Activated naive CD4-positive, alpha-beta T cell treated with anti-CD3 and anti-CD28 coated beads, Interleukin-2, amount 50 U/mL, for 24 hours (primary cell): ENCODE measurements around the gene MTUS2.

Source experiments
- H3K27ac Mint-ChIP-seq: one replicate; pipeline ENCODE4 v1.8.0; 2021; ENCODE audit warnings: mild to moderate bottlenecking, mixed read lengths
- H3K27me3 Mint-ChIP-seq: one replicate; pipeline ENCODE4 v1.8.0; 2021; ENCODE audit warnings: mixed read lengths
- H3K36me3 Mint-ChIP-seq: one replicate; pipeline ENCODE4 v1.8.0; 2021; ENCODE audit warnings: mixed read lengths
- H3K4me1 Mint-ChIP-seq: one replicate; pipeline ENCODE4 v1.8.0; 2021; ENCODE audit warnings: mixed read lengths
- H3K4me3 Mint-ChIP-seq: one replicate; pipeline ENCODE4 v1.8.0; 2021; ENCODE audit warnings: mild to moderate bottlenecking, mixed read lengths
- H3K9me3 Mint-ChIP-seq: one replicate; pipeline ENCODE4 v1.8.0; 2021; ENCODE audit warnings: mixed read lengths

MTUS2 gene

GRCh38 chr13:29484236-29484635 lies 664.1 kb downstream of the MTUS2 start:
- H3K4me3 Mint-ChIP-seq = no peak overlapping the region
- no peaks in the 10 kb centered on the region for H3K36me3 Mint-ChIP-seq
- H3K27ac Mint-ChIP-seq = no peak overlapping the region
- H3K27me3 Mint-ChIP-seq = peaks cover 2% of the 10 kb centered on the region
- H3K4me1 Mint-ChIP-seq = no peaks in the 10 kb centered on the region
- H3K9me3 Mint-ChIP-seq = no peaks in the 10 kb centered on the region

GRCh38 chr13:29484796-29485195 lies 664.7 kb downstream of the MTUS2 start:
- Mint-ChIP-seq H3K36me3 (no peaks in the 10 kb centered on the region), H3K4me1 (no peaks in the 10 kb centered on the region), H3K4me3 (no peak overlapping the region), H3K9me3 (no peaks in the 10 kb centered on the region), H3K27ac (no peak overlapping the region), H3K27me3 (peaks cover 2% of the 10 kb centered on the region)

GRCh38 chr13:29486551-29486950 lies 666.4 kb downstream of the MTUS2 start:
- Mint-ChIP-seq H3K27me3 (peaks cover 2% of the 10 kb centered on the region), H3K9me3 (no peaks in the 10 kb centered on the region), H3K36me3 (no peaks in the 10 kb centered on the region), H3K4me3 (no peak overlapping the region), H3K4me1 (no peaks in the 10 kb centered on the region), H3K27ac (no peak overlapping the region)

- H3K4me1 Mint-ChIP-seq = no peaks in the 10 kb centered on the region
- H3K4me3 Mint-ChIP-seq = no peak overlapping the region
- peaks cover 2% of the 10 kb centered on the region for H3K27me3 Mint-ChIP-seq
- no peaks in the 10 kb centered on the region for H3K36me3 Mint-ChIP-seq
- no peaks in the 10 kb centered on the region for H3K9me3 Mint-ChIP-seq
- H3K27ac Mint-ChIP-seq = no peak overlapping the region
Measured at GRCh38 chr13:29487466-29488454, 667.6 kb downstream of the MTUS2 start.

GRCh38 chr13:29489650-29490560 lies 669.8 kb downstream of the MTUS2 start:
- H3K36me3 Mint-ChIP-seq = no peaks in the 10 kb centered on the region
- no peak overlapping the region for H3K4me3 Mint-ChIP-seq
- no peaks in the 10 kb centered on the region for H3K9me3 Mint-ChIP-seq
- H3K27me3 Mint-ChIP-seq = peaks cover 3% of the 10 kb centered on the region
- H3K4me1 Mint-ChIP-seq = no peaks in the 10 kb centered on the region
- no peak overlapping the region for H3K27ac Mint-ChIP-seq

- no peaks in the 10 kb centered on the region for H3K36me3 Mint-ChIP-seq
Measured at GRCh38 chr13:29490561-29490885, 670.4 kb downstream of the MTUS2 start.

GRCh38 chr13:29491248-29491647 lies 671.1 kb downstream of the MTUS2 start:
- no peak overlapping the region for H3K27ac Mint-ChIP-seq
- H3K9me3 Mint-ChIP-seq = no peaks in the 10 kb centered on the region
- H3K4me1 Mint-ChIP-seq = peaks cover 3% of the 10 kb centered on the region
- no peak overlapping the region for H3K4me3 Mint-ChIP-seq
- peaks cover 4% of the 10 kb centered on the region for H3K27me3 Mint-ChIP-seq
- H3K36me3 Mint-ChIP-seq = no peaks in the 10 kb centered on the region

More at GRCh38 chr13:29490561-29490885, 670.4 kb downstream of the MTUS2 start:
- Mint-ChIP-seq H3K27me3 (peaks cover 3% of the 10 kb centered on the region), H3K4me3 (no peak overlapping the region), H3K4me1 (no peaks in the 10 kb centered on the region), H3K9me3 (no peaks in the 10 kb centered on the region), H3K27ac (no peak overlapping the region)

- Mint-ChIP-seq H3K27me3 (peaks cover 7% of the 10 kb centered on the region), H3K4me1 (peaks cover 3% of the 10 kb centered on the region), H3K4me3 (no peak overlapping the region), H3K36me3 (no peaks in the 10 kb centered on the region), H3K9me3 (no peaks in the 10 kb centered on the region), H3K27ac (no peak overlapping the region)
Measured at GRCh38 chr13:29493796-29494195, 673.7 kb downstream of the MTUS2 start.

GRCh38 chr13:29494520-29494919 lies 674.4 kb downstream of the MTUS2 start:
- no peaks in the 10 kb centered on the region for H3K36me3 Mint-ChIP-seq
- H3K4me1 Mint-ChIP-seq = peaks cover 3% of the 10 kb centered on the region
- no peak overlapping the region for H3K27ac Mint-ChIP-seq
- H3K4me3 Mint-ChIP-seq = no peak overlapping the region
- H3K9me3 Mint-ChIP-seq = no peaks in the 10 kb centered on the region
- H3K27me3 Mint-ChIP-seq = peaks cover 7% of the 10 kb centered on the region

- Mint-ChIP-seq H3K27me3 (peaks cover 7% of the 10 kb centered on the region), H3K27ac (peak overlapping the region; percentile 48), H3K4me1 (peaks cover 3% of the 10 kb centered on the region), H3K4me3 (no peak overlapping the region), H3K9me3 (no peaks in the 10 kb centered on the region), H3K36me3 (no peaks in the 10 kb centered on the region)
Measured at GRCh38 chr13:29496241-29496712, 676.1 kb downstream of the MTUS2 start.

- Mint-ChIP-seq H3K9me3 (no peaks in the 10 kb centered on the region), H3K4me1 (peaks cover 3% of the 10 kb centered on the region), H3K27me3 (peaks cover 7% of the 10 kb centered on the region), H3K4me3 (no peak overlapping the region), H3K27ac (no peak overlapping the region), H3K36me3 (no peaks in the 10 kb centered on the region)
Measured at GRCh38 chr13:29497137-29497654, 677.1 kb downstream of the MTUS2 start.

- Mint-ChIP-seq H3K9me3 (no peaks in the 10 kb centered on the region), H3K27ac (no peak overlapping the region), H3K4me1 (peaks cover 7% of the 10 kb centered on the region), H3K4me3 (no peak overlapping the region), H3K27me3 (peaks cover 11% of the 10 kb centered on the region), H3K36me3 (no peaks in the 10 kb centered on the region)
Measured at GRCh38 chr13:29498426-29499040, 678.4 kb downstream of the MTUS2 start.

- H3K4me3 Mint-ChIP-seq = no peak overlapping the region
- H3K27ac Mint-ChIP-seq = no peak overlapping the region
- peaks cover 11% of the 10 kb centered on the region for H3K27me3 Mint-ChIP-seq
- H3K9me3 Mint-ChIP-seq = no peaks in the 10 kb centered on the region
- H3K36me3 Mint-ChIP-seq = no peaks in the 10 kb centered on the region
- H3K4me1 Mint-ChIP-seq = peaks cover 7% of the 10 kb centered on the region
Measured at GRCh38 chr13:29499506-29500165, 679.5 kb downstream of the MTUS2 start.

- Mint-ChIP-seq H3K9me3 (no peaks in the 10 kb centered on the region), H3K27ac (no peak overlapping the region), H3K4me3 (no peak overlapping the region), H3K4me1 (peaks cover 7% of the 10 kb centered on the region), H3K36me3 (no peaks in the 10 kb centered on the region), H3K27me3 (peaks cover 11% of the 10 kb centered on the region)
Measured at GRCh38 chr13:29500386-29500785, 680.2 kb downstream of the MTUS2 start.

GRCh38 chr13:29501674-29502073 lies 681.5 kb downstream of the MTUS2 start:
- Mint-ChIP-seq H3K36me3 (no peaks in the 10 kb centered on the region), H3K4me3 (no peak overlapping the region), H3K27ac (no peak overlapping the region), H3K4me1 (peaks cover 4% of the 10 kb centered on the region), H3K9me3 (no peaks in the 10 kb centered on the region), H3K27me3 (peaks cover 7% of the 10 kb centered on the region)
